Measurements from ENCODE around the gene NDRG3. TPM values are rescaled to one million over a fixed set of nuclear protein-coding genes. Genes with fewer than 3 reads are reported as not detected.

Gene NDRG3
- total RNA-seq, result 16.8 TPM
- 10 to 100 TPM; 15.0 to 22.3 (median 16.7) TPM for polyA plus RNA-seq (ENCODE audit: insufficient read depth in 1 of 8, insufficient read length in 8 of 8, low replicate concordance in 1 of 8)
- long read RNA-seq, donor 1, partial matches to known transcripts, result 0 of 4 reads
- long read RNA-seq, donor 1, other reads (novel, unspliced or antisense), result 0 of 4 reads
- long read RNA-seq, donor 2, partial matches to known transcripts, result 0 of 1 reads
- long read RNA-seq, donor 2, other reads (novel, unspliced or antisense), result 0 of 1 reads
- long read RNA-seq, donor 3, partial matches to known transcripts, result 0 of 3 reads
- long read RNA-seq, donor 3, other reads (novel, unspliced or antisense), result 0 of 3 reads
- long read RNA-seq, donor 4, partial matches to known transcripts, result 0 of 3 reads
- long read RNA-seq, donor 4, other reads (novel, unspliced or antisense), result 0 of 3 reads
- long read RNA-seq, donor 5, transcript NDRG3-201 (16 exons, 2,964 nt), result major isoform, 10 of 16 reads
- long read RNA-seq, donor 5, partial matches to known transcripts, result 5 of 16 reads
- long read RNA-seq, donor 5, other reads (novel, unspliced or antisense), result 0 of 16 reads
- long read RNA-seq, donor 6, partial matches to known transcripts, result 0 of 6 reads
- long read RNA-seq, donor 6, other reads (novel, unspliced or antisense), result 0 of 6 reads
- long read RNA-seq, donor 7, partial matches to known transcripts, result 0 of 4 reads
- long read RNA-seq, donor 7, other reads (novel, unspliced or antisense), result 0 of 4 reads
- long read RNA-seq, donor 8, transcript NDRG3-201 (16 exons, 2,964 nt), result major isoform, 5 of 6 reads
- long read RNA-seq, donor 8, partial matches to known transcripts, result 0 of 6 reads
- long read RNA-seq, donor 8, other reads (novel, unspliced or antisense), result 0 of 6 reads
- long read RNA-seq, donor 9, partial matches to known transcripts, result 0 of 3 reads
- long read RNA-seq, donor 9, other reads (novel, unspliced or antisense), result 0 of 3 reads
- long read RNA-seq, donor 10, transcript NDRG3-201 (16 exons, 2,964 nt), result major isoform, 5 of 6 reads
- long read RNA-seq, donor 10, partial matches to known transcripts, result 0 of 6 reads
- long read RNA-seq, donor 10, other reads (novel, unspliced or antisense), result 0 of 6 reads
- long read RNA-seq, donor 11, partial matches to known transcripts, result 0 of 1 reads
- long read RNA-seq, donor 11, other reads (novel, unspliced or antisense), result 0 of 1 reads

- peak within 1 kb of the TSS; percentile 75 for H3K4me3 ChIP-seq (ENCODE audit: low read length)
- peaks cover 17% of the 10 kb centered on the region for H3K4me1 ChIP-seq (ENCODE audit: control insufficient read depth, insufficient read depth, low read length)
- no peaks in the 10 kb centered on the region for H3K27me3 ChIP-seq (ENCODE audit: control insufficient read depth, insufficient read depth, low read length)
- no peaks in the 10 kb centered on the region for H3K9me3 ChIP-seq (replicated peaks; ENCODE audit: control insufficient read depth, low read depth, low read length)
- H3K36me3 ChIP-seq (ENCODE audit: control insufficient read depth, insufficient read depth, low read length), result peaks cover 4% of the 10 kb centered on the region
- WGBS (ENCODE audit: insufficient coverage), result under 1% methylated on average over 58 of the region's 63 CpGs
- peak; percentile 98 for DNase-seq
- H3K27ac ChIP-seq (ENCODE audit: low read length), result peak within 1 kb of the TSS; percentile 71
Measured at GRCh38 chr20:36745927-36746659, at the start of gene NDRG3. TSS of gene NDRG3 (minus strand) at chr20:36746090. CDS start at chr20:36721735, 24,355 bp downstream.

GRCh38 chr20:36794116-36794474 lies 48.2 kb upstream of the NDRG3 start:
- peaks cover 81% of the 10 kb centered on the region for H3K36me3 ChIP-seq (ENCODE audit: control insufficient read depth, insufficient read depth, low read length)

GRCh38 chr20:36793294-36794115 lies 47.6 kb upstream of the NDRG3 start:
- Histone ChIP-seq H3K36me3 (ENCODE audit: control insufficient read depth, insufficient read depth, low read length) (peaks cover 78% of the 10 kb centered on the region), H3K9me3 (replicated peaks; ENCODE audit: control insufficient read depth, low read depth, low read length) (no peaks in the 10 kb centered on the region)

More at GRCh38 chr20:36794116-36794474, 48.2 kb upstream of the NDRG3 start:
- WGBS (ENCODE audit: insufficient coverage), result 93% methylated on average over 20 of the region's 20 CpGs
- Histone ChIP-seq H3K4me1 (ENCODE audit: control insufficient read depth, insufficient read depth, low read length) (peaks cover 8% of the 10 kb centered on the region), H3K27ac (ENCODE audit: low read length) (no peak overlapping the region), H3K9me3 (replicated peaks; ENCODE audit: control insufficient read depth, low read depth, low read length) (no peaks in the 10 kb centered on the region), H3K27me3 (ENCODE audit: control insufficient read depth, insufficient read depth, low read length) (no peaks in the 10 kb centered on the region), H3K4me3 (ENCODE audit: low read length) (no peak overlapping the region)
- DNase-seq, result no peak

GRCh38 chr20:36792422-36792821 lies 46.5 kb upstream of the NDRG3 start:
- no CpG with 5 or more reads among the region's 3 CpGs for WGBS (ENCODE audit: insufficient coverage)
- Histone ChIP-seq H3K27ac (ENCODE audit: low read length) (no peak overlapping the region), H3K4me3 (ENCODE audit: low read length) (no peak overlapping the region), H3K4me1 (ENCODE audit: control insufficient read depth, insufficient read depth, low read length) (peaks cover 8% of the 10 kb centered on the region), H3K9me3 (replicated peaks; ENCODE audit: control insufficient read depth, low read depth, low read length) (no peaks in the 10 kb centered on the region), H3K36me3 (ENCODE audit: control insufficient read depth, insufficient read depth, low read length) (peaks cover 67% of the 10 kb centered on the region), H3K27me3 (ENCODE audit: control insufficient read depth, insufficient read depth, low read length) (no peaks in the 10 kb centered on the region)
- DNase-seq, result peak; percentile 37

More at GRCh38 chr20:36793294-36794115, 47.6 kb upstream of the NDRG3 start:
- no peak overlapping the region for H3K4me3 ChIP-seq (ENCODE audit: low read length)
- 95% methylated on average over 36 of the region's 36 CpGs for WGBS (ENCODE audit: insufficient coverage)
- DNase-seq, result no peak
- no peaks in the 10 kb centered on the region for H3K27me3 ChIP-seq (ENCODE audit: control insufficient read depth, insufficient read depth, low read length)
- H3K27ac ChIP-seq (ENCODE audit: low read length), result peak overlapping the region; percentile 3
- peaks cover 8% of the 10 kb centered on the region for H3K4me1 ChIP-seq (ENCODE audit: control insufficient read depth, insufficient read depth, low read length)

GRCh38 chr20:36791862-36792261 lies 46.0 kb upstream of the NDRG3 start:
- H3K4me1 ChIP-seq (ENCODE audit: control insufficient read depth, insufficient read depth, low read length), result peaks cover 8% of the 10 kb centered on the region
- H3K4me3 ChIP-seq (ENCODE audit: low read length), result no peak overlapping the region
- H3K9me3 ChIP-seq (replicated peaks; ENCODE audit: control insufficient read depth, low read depth, low read length), result no peaks in the 10 kb centered on the region
- DNase-seq, result no peak
- H3K36me3 ChIP-seq (ENCODE audit: control insufficient read depth, insufficient read depth, low read length), result peaks cover 66% of the 10 kb centered on the region
- H3K27me3 ChIP-seq (ENCODE audit: control insufficient read depth, insufficient read depth, low read length), result no peaks in the 10 kb centered on the region
- H3K27ac ChIP-seq (ENCODE audit: low read length), result no peak overlapping the region
- 100% methylated on average over 1 of the region's 5 CpGs for WGBS (ENCODE audit: insufficient coverage)

- no peak for DNase-seq
- H3K36me3 ChIP-seq (ENCODE audit: control insufficient read depth, insufficient read depth, low read length), result peaks cover 66% of the 10 kb centered on the region
- no peak overlapping the region for H3K27ac ChIP-seq (ENCODE audit: low read length)
- no peaks in the 10 kb centered on the region for H3K9me3 ChIP-seq (replicated peaks; ENCODE audit: control insufficient read depth, low read depth, low read length)
- H3K27me3 ChIP-seq (ENCODE audit: control insufficient read depth, insufficient read depth, low read length), result no peaks in the 10 kb centered on the region
- 88% methylated on average over 3 of the region's 5 CpGs for WGBS (ENCODE audit: insufficient coverage)
- H3K4me1 ChIP-seq (ENCODE audit: control insufficient read depth, insufficient read depth, low read length), result no peaks in the 10 kb centered on the region
- no peak overlapping the region for H3K4me3 ChIP-seq (ENCODE audit: low read length)
Measured at GRCh38 chr20:36786663-36787062, 40.8 kb upstream of the NDRG3 start.

- Histone ChIP-seq H3K4me3 (ENCODE audit: low read length) (no peak overlapping the region), H3K4me1 (ENCODE audit: control insufficient read depth, insufficient read depth, low read length) (no peaks in the 10 kb centered on the region), H3K36me3 (ENCODE audit: control insufficient read depth, insufficient read depth, low read length) (peaks cover 62% of the 10 kb centered on the region), H3K27me3 (ENCODE audit: control insufficient read depth, insufficient read depth, low read length) (no peaks in the 10 kb centered on the region), H3K9me3 (replicated peaks; ENCODE audit: control insufficient read depth, low read depth, low read length) (no peaks in the 10 kb centered on the region), H3K27ac (ENCODE audit: low read length) (no peak overlapping the region)
- no peak for DNase-seq
- WGBS (ENCODE audit: insufficient coverage), result 92% methylated on average over 11 of the region's 13 CpGs
Measured at GRCh38 chr20:36786246-36786645, 40.4 kb upstream of the NDRG3 start.

GRCh38 chr20:36785308-36785707 lies 39.4 kb upstream of the NDRG3 start:
- H3K4me3 ChIP-seq (ENCODE audit: low read length), result no peak overlapping the region
- WGBS (ENCODE audit: insufficient coverage), result no CpG with 5 or more reads among the region's 2 CpGs
- no peaks in the 10 kb centered on the region for H3K4me1 ChIP-seq (ENCODE audit: control insufficient read depth, insufficient read depth, low read length)
- H3K9me3 ChIP-seq (replicated peaks; ENCODE audit: control insufficient read depth, low read depth, low read length), result no peaks in the 10 kb centered on the region
- H3K27me3 ChIP-seq (ENCODE audit: control insufficient read depth, insufficient read depth, low read length), result no peaks in the 10 kb centered on the region
- DNase-seq, result no peak
- no peak overlapping the region for H3K27ac ChIP-seq (ENCODE audit: low read length)
- peaks cover 58% of the 10 kb centered on the region for H3K36me3 ChIP-seq (ENCODE audit: control insufficient read depth, insufficient read depth, low read length)

- 39% methylated on average over 2 of the region's 9 CpGs for WGBS (ENCODE audit: insufficient coverage)
- Histone ChIP-seq H3K4me1 (ENCODE audit: control insufficient read depth, insufficient read depth, low read length) (no peaks in the 10 kb centered on the region), H3K27ac (ENCODE audit: low read length) (no peak overlapping the region), H3K36me3 (ENCODE audit: control insufficient read depth, insufficient read depth, low read length) (peaks cover 58% of the 10 kb centered on the region), H3K4me3 (ENCODE audit: low read length) (no peak overlapping the region), H3K9me3 (replicated peaks; ENCODE audit: control insufficient read depth, low read depth, low read length) (no peaks in the 10 kb centered on the region), H3K27me3 (ENCODE audit: control insufficient read depth, insufficient read depth, low read length) (no peaks in the 10 kb centered on the region)
- no peak for DNase-seq
Measured at GRCh38 chr20:36784900-36785299, 39.0 kb upstream of the NDRG3 start.

Data from muscle of leg (tissue), 16 donors.